Glutamatergic neuron (in vitro differentiated cells): ENCODE data around the gene JAGN1. TPM values are rescaled to one million over a fixed set of nuclear protein-coding genes. Genes with fewer than 3 reads are reported as not detected.

Source experiments
- DNase-seq: peaks from one replicate; pipeline ENCODE4 v3.0.0; 2022
- H3K27ac Mint-ChIP-seq: one replicate; pipeline ENCODE4 v1.8.0; 2020; ENCODE audit warnings: mild to moderate bottlenecking, mixed read lengths, inconsistent platforms; ENCODE audit not compliant: unreplicated experiment
- H3K27me3 Mint-ChIP-seq: one replicate; pipeline ENCODE4 v1.8.0; 2020; ENCODE audit warnings: mild to moderate bottlenecking, moderate library complexity, mixed read lengths, inconsistent platforms; ENCODE audit not compliant: unreplicated experiment
- H3K36me3 Mint-ChIP-seq: one replicate; pipeline ENCODE4 v1.8.0; 2020; ENCODE audit warnings: mild to moderate bottlenecking, mixed read lengths, inconsistent platforms; ENCODE audit not compliant: unreplicated experiment
- H3K4me1 Mint-ChIP-seq: one replicate; pipeline ENCODE4 v1.8.0; 2020; ENCODE audit warnings: mild to moderate bottlenecking, low read depth, mixed read lengths, inconsistent platforms; ENCODE audit not compliant: unreplicated experiment
- H3K4me3 Mint-ChIP-seq: one replicate; pipeline ENCODE4 v1.8.0; 2020; ENCODE audit warnings: mild to moderate bottlenecking, mixed read lengths, inconsistent platforms; ENCODE audit not compliant: unreplicated experiment
- H3K9me3 Mint-ChIP-seq: one replicate; pipeline ENCODE4 v1.8.0; 2020; ENCODE audit warnings: mild to moderate bottlenecking, moderate library complexity, mixed read lengths, inconsistent platforms; ENCODE audit not compliant: unreplicated experiment
- total RNA-seq: library from RNA; stranded (reverse); fragmentation: NEBNext Ultra II Directional; extraction: Animal tissue kit (Norgen Biotek cat#: 25700); gene quantifications from one replicate; pipeline ENCODE4 v1.2.1, GENCODE V29; 2021; ENCODE audit not compliant: unreplicated experiment
- TF ChIP-seq, protein P1 (sequence below): fragments of 200-600 bp; sonication (generic); IDR thresholded peaks from one replicate; pipeline ENCODE4 v1.5.0; 2021; ENCODE audit not compliant: partially characterized antibody, unreplicated experiment

JAGN1 gene
- total RNA-seq, 1 donor from 2014 or later = 37.8 TPM

DNA sequence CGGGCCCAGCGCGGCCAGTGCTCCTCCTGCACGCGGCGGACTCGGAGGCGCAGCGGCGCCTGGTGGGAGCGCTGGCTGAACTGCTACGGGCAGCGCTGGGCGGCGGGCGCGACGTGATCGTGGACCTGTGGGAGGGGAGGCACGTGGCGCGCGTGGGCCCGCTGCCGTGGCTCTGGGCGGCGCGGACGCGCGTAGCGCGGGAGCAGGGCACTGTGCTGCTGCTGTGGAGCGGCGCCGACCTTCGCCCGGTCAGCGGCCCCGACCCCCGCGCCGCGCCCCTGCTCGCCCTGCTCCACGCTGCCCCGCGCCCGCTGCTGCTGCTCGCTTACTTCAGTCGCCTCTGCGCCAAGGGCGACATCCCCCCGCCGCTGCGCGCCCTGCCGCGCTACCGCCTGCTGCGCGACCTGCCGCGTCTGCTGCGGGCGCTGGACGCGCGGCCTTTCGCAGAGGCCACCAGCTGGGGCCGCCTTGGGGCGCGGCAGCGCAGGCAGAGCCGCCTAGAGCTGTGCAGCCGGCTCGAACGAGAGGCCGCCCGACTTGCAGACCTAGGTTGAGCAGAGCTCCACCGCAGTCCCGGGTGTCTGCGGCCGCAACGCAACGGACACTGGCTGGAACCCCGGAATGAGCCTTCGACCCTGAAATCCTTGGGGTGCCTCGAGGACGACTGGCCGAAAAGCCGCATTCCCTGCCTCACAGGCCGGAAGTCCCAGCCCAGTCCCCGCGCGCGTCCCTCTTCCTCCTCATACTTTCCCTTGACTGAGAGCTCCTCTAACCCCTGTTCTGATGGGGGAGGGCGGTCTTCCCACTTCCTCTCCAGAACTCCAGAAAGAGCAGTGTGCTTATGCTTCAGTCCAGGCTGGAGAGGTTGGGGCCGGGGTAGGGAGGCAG, 25.1 kb downstream of the JAGN1 start:
- TF ChIP-seq, protein P1, sequence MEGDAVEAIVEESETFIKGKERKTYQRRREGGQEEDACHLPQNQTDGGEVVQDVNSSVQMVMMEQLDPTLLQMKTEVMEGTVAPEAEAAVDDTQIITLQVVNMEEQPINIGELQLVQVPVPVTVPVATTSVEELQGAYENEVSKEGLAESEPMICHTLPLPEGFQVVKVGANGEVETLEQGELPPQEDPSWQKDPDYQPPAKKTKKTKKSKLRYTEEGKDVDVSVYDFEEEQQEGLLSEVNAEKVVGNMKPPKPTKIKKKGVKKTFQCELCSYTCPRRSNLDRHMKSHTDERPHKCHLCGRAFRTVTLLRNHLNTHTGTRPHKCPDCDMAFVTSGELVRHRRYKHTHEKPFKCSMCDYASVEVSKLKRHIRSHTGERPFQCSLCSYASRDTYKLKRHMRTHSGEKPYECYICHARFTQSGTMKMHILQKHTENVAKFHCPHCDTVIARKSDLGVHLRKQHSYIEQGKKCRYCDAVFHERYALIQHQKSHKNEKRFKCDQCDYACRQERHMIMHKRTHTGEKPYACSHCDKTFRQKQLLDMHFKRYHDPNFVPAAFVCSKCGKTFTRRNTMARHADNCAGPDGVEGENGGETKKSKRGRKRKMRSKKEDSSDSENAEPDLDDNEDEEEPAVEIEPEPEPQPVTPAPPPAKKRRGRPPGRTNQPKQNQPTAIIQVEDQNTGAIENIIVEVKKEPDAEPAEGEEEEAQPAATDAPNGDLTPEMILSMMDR = no peak
- DNase-seq = peak; percentile 82
- H3K4me3 Mint-ChIP-seq = peak overlapping the region; percentile 85
- peaks cover 14% of the 10 kb centered on the region for H3K27me3 Mint-ChIP-seq
- peaks cover 6% of the 10 kb centered on the region for H3K36me3 Mint-ChIP-seq
- H3K9me3 Mint-ChIP-seq = peaks cover 15% of the 10 kb centered on the region
- H3K27ac Mint-ChIP-seq = peak overlapping the region; percentile 95
- H3K4me1 Mint-ChIP-seq = peaks cover 20% of the 10 kb centered on the region

DNA sequence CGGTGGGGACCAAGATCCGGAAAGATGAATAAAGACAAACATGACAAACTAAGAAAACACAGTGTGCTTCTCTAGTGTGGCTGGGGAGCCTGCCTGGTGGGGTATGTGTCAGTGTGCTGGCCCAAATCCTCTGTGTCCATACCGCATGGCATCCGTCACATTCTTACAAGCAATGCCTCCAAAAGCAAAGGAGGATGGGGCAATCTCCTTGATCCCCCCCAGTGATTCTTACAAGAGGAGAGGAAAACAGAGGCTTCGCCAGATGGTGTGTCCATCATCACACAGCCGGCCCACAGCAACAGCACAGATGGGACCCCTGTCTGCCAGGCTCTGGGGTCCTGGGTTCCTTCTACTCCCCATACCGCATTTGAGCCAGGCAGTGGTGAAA, 25.9 kb downstream of the JAGN1 start:
- DNase-seq = peak; percentile 36
- Mint-ChIP-seq H3K27me3 (peaks cover 14% of the 10 kb centered on the region), H3K27ac (peak overlapping the region; percentile 95), H3K4me3 (peak overlapping the region; percentile 85), H3K4me1 (peaks cover 20% of the 10 kb centered on the region), H3K36me3 (peaks cover 6% of the 10 kb centered on the region), H3K9me3 (peaks cover 15% of the 10 kb centered on the region)
- TF ChIP-seq, protein P1 = no peak

DNA sequence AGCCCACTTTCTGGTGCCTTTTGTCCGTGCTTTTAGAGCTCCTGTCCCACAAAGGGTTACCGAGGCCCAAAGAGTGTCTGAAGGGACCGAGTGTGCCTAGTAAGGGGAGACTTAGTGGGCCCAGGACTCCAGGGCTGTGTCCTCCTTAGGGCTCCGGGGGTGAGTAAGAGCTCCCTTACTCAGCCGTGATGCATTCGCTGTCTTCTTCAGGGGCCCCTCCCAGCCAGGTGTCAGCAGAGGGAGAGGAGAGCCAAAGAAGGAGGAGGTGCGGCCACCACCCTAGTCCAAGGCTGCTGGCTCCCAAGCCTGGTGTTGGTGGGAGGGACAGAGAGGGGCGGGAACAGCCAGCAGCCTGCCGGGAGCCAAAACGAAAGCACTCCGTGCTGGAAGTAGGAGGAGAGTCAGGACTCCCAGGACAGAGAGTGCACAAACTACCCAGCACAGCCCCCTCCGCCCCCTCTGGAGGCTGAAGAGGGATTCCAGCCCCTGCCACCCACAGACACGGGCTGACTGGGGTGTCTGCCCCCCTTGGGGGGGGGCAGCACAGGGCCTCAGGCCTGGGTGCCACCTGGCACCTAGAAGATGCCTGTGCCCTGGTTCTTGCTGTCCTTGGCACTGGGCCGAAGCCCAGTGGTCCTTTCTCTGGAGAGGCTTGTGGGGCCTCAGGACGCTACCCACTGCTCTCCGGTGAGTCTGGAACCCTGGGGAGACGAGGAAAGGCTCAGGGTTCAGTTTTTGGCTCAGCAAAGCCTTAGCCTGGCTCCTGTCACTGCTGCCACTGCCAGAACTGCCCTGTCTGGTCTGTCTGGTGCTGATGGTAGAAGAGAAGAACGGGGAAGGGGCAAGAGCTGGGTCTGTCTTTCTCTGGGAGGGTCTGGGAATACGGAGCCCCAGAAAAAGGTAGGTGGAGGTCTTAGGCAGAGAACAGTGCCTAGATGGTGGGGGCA, 26.6 kb downstream of the JAGN1 start, which contains the start of gene IL17RC:
Gene IL17RC, plus strand, starts transcription at position 365 of the 947 bp plus-strand sequence. Its CDS starts 218 bp downstream, at position 583.
- Mint-ChIP-seq H3K9me3 (peaks cover 15% of the 10 kb centered on the region), H3K4me1 (peaks cover 20% of the 10 kb centered on the region)
- TF ChIP-seq, protein P1 = no peak

DNA sequence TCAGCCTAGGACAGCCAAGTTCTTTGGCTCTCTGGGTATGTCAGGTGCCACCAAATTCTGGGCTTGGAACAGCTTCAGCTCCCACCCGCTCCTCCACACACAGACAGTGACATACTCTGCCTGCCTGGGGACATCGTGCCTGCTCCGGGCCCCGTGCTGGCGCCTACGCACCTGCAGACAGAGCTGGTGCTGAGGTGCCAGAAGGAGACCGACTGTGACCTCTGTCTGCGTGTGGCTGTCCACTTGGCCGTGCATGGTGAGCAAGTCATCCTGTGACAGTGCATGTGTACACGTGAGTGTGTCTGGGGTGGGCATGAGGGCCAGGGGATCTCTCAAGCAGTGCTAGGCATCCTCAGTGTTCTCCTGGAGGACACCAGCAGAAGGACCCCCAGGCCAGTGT, 27.4 kb downstream of the JAGN1 start:
- H3K4me1 Mint-ChIP-seq = peaks cover 20% of the 10 kb centered on the region
- peak overlapping the region; percentile 85 for H3K27ac Mint-ChIP-seq
- TF ChIP-seq, protein P1 = no peak
- H3K9me3 Mint-ChIP-seq = peaks cover 13% of the 10 kb centered on the region
- peaks cover 13% of the 10 kb centered on the region for H3K27me3 Mint-ChIP-seq
- peak overlapping the region; percentile 63 for H3K4me3 Mint-ChIP-seq
- H3K36me3 Mint-ChIP-seq = no peaks in the 10 kb centered on the region
- no peak for DNase-seq

More for the DNA sequence above, 26.6 kb downstream of the JAGN1 start, which contains the start of gene IL17RC:
- DNase-seq = peak; percentile 80
- H3K27ac Mint-ChIP-seq = peak within 1 kb of the TSS; percentile 95
- peaks cover 14% of the 10 kb centered on the region for H3K27me3 Mint-ChIP-seq
- peak within 1 kb of the TSS; percentile 85 for H3K4me3 Mint-ChIP-seq
- peaks cover 6% of the 10 kb centered on the region for H3K36me3 Mint-ChIP-seq
